GM19452 (cell line): Measurements from ENCODE around the gene SLC25A38.

Experiments
- ATAC-seq: cut with Tn5 transposase; IDR thresholded peaks from one replicate; pipeline ENCODE4 v1.9.1; 2021; ENCODE audit not compliant: unreplicated experiment

Gene SLC25A38

GRCh38 chr3:39376959-39377634, 6.1 kb upstream of the SLC25A38 start:
- ATAC-seq = no peak

- peak; percentile 56 for ATAC-seq
These were observed 5.1 kb upstream of the SLC25A38 start for GRCh38 chr3:39378088-39378487.

- ATAC-seq = no peak
These were observed 4.0 kb upstream of the SLC25A38 start for GRCh38 chr3:39378957-39379777.

GRCh38 chr3:39379778-39380155, 3.4 kb upstream of the SLC25A38 start:
- ATAC-seq = no peak

GRCh38 chr3:39381432-39381831, 1.7 kb upstream of the SLC25A38 start:
- ATAC-seq = no peak

GRCh38 chr3:39383881-39384664, 903 bp downstream of the SLC25A38 start:
- ATAC-seq = peak; percentile 74

GRCh38 chr3:39384665-39385000, 1.5 kb downstream of the SLC25A38 start:
- ATAC-seq = no peak

- no peak for ATAC-seq
These were observed 2.4 kb downstream of the SLC25A38 start for GRCh38 chr3:39385456-39386090.

- no peak for ATAC-seq
These were observed 3.1 kb downstream of the SLC25A38 start for GRCh38 chr3:39386318-39386717.

- ATAC-seq = no peak
These were observed 4.3 kb downstream of the SLC25A38 start for GRCh38 chr3:39387411-39387975.

GRCh38 chr3:39388153-39388552, 5.0 kb downstream of the SLC25A38 start:
- ATAC-seq = no peak

GRCh38 chr3:39388741-39389248, 5.6 kb downstream of the SLC25A38 start:
- ATAC-seq = peak; percentile 71

GRCh38 chr3:39390181-39390580, 7.0 kb downstream of the SLC25A38 start:
- no peak for ATAC-seq

- ATAC-seq = no peak
These were observed 13.5 kb downstream of the SLC25A38 start for GRCh38 chr3:39396690-39397089.

- ATAC-seq = no peak
These were observed 15.5 kb downstream of the SLC25A38 start for GRCh38 chr3:39398700-39399099.

GRCh38 chr3:39401983-39402382, 18.8 kb downstream of the SLC25A38 start:
- no peak for ATAC-seq

GRCh38 chr3:39404943-39405686, 21.9 kb downstream of the SLC25A38 start:
- no peak for ATAC-seq

- no peak for ATAC-seq
These were observed 22.7 kb downstream of the SLC25A38 start for GRCh38 chr3:39405687-39406367.
